HG03558 (cell line): Measurements from ENCODE around the gene GALM.
"Not testable (repeated sequence)": the region's sequence is repeated elsewhere in the genome, so short reads cannot be mapped to it uniquely, and the experiment has no call there.

ENCODE experiments used
- ATAC-seq: cut with Tn5 transposase; IDR thresholded peaks from one replicate; pipeline ENCODE4 v1.9.1; 2021; ENCODE audit warnings: moderate number of reproducible peaks; ENCODE audit not compliant: unreplicated experiment; ENCODE audit errors: extremely low read depth

The GALM gene

DNA sequence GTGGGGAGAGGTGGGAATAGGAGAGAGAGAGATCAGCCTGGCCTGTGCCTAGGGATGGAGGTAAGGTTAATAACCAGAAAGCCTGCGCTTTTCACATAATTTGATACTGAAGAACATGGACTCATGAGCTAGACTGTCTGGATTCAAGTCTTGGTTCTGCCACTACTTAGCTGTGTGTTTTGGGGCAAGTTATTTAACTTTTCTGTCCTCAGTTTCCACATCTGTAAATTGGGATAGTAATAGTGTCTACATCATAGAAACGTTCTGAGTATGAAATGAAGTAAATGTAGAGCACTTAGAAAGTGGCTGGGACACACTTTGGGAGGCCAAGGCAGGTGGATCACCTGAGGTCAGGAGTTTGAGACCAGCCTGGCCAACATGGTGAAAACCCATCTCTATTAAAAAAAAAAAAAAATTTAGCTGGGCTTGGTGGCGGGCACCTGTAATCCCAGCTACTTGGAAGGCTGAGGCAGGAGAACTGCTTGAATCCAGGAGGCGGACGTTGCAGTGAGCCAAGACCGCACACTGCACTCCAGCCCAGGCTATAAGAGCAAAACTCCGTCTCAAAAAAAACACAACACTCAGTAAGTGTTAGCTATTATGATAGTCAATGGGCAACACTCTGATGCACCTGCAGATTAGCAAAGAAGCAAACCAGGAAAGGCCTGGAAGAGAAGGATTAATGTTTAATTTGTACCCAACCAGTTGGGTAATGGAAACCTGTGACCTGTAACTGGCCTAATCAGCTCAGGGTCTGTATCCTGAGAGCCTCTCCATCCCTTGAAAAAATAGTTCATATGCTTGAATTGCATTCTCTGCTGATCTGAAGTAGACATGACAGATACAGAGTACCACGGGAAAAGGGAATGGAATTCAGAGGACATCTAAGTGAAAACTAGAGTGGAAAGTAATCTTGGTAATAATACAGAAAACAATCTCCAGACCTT is 6.8 kb downstream of the GALM start:
- no peak for ATAC-seq

DNA sequence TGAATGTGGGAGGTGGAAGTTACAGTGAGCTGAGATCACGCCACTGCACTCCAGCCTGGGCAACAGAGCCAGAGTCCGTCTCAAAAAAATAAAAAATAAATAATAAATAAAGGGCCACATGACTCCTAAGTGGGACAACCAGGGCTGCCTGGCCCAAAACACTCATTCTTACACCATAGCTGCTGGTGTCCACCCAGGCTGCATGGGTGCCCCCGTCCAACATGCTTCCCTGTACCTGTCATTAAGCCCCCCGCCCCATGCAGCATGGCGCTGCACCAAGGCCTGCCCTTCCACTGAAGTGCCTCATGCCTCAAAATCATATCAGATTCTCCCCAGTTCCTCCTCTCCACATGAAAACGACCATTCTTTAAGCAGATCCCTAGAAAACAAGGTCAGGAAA is 10.8 kb downstream of the GALM start:
- ATAC-seq, result no peak

DNA sequence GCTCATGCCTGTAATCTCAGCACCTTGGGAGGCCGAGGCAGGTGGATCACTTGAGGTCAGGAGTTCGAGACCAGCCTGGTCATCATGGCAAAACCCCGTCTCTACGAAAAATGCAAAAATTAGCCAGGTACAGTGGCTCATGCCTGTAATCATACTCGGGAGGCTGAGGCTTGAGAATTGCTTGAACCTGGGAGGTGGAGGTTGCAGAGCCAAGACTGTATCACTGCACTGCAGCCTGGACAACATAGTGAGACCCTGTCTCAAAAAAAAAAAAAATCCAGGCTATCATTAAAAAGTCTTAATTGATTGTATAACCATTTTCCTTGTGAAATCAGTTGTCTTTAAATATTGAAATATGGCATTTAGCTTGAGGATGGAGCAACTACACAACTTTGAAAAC is 15.0 kb downstream of the GALM start:
- not testable (repeated sequence) for ATAC-seq

DNA sequence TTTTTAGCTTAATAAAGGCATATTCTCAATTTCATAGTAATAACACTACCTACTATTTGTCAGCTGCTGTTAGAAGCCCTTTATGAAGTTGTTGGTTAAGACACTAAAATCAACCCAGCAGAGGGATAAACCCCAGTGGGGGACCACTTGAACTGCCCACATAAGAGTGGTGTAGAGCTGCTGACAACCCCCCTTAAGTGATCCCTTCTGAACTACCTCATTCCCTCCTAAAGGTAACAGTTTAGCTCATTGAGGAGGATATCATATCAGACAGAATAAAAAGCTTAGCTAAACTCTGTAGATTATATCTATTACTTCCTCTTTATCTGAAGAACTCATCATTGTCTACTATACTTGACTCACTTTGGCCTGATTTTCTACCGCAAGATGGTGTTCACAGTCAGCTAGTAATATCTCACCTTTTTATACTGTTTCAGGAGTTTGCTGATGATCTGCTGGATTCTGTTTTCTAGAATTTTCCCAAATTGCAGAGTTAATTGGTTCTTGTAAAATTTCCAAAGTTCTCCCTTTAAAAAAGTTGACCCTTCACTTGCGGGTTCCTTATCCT is 16.2 kb downstream of the GALM start:
- no peak for ATAC-seq

DNA sequence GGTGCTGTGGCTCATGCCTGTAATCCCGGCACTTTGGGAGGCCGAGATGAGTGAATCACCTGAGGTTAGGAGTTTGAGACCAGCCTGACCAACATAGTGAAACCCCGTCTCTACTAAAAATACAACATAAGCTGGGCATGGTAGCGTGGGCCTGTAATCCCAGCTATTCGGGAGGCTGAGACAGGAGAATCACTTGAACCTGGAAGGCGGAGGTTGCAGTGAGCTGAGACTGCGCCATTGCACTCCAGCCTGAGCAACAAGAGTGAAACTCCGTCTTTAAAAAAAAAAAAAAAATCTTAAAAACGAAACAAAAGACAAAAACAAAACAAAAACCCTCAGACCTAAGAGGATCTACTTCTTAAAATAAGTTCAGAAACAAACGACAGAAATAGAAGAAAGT is 16.7 kb downstream of the GALM start:
- not testable (repeated sequence) for ATAC-seq

DNA sequence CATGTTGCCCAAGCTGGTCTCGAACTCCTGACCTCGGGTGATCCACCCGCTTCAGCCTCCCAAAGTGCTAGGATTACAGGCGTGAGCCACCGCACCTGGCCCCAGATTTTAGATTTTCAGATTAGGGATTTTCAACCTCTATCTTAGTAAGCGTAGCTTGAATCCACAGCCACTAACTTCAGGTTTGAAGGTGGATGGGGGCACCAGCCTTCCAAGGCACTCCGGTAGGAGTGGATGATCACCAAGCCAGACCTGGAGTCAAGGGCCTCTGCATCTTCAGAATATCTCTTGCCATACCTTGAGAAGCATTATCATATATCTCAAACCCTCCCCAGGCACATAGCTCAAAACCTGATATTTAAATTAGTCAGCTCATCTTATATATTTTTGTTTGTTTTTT is 17.9 kb downstream of the GALM start:
- no peak for ATAC-seq

DNA sequence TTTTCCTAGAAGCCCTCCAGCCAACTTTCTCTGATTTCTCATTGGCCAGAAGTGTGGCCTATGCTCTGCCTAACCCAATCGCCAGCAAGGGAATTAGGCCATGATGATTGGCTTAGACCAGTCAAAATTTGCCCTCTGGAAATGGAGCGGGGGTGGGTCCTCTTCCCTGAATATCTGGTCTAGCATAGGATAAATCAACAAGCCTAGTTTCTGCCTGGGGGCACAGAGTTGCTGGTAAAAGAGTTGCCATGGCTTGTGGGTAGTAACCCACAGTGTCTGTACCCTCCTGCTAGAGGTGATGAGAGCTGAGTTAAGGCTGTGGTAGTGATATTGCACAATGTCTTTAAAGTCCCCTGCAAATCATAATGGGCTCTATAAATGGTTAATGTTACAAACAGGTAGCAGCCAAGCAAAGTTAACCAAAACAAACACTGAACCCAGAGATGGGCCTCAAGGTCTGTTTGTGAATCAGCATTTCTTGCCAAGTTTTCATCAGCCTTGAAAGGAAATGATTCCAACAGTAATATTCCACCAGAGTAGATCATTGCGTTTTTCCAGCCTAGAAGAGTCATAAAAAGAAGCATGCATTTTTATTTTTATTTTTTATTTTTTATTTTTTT is 19.3 kb downstream of the GALM start:
- no peak for ATAC-seq

DNA sequence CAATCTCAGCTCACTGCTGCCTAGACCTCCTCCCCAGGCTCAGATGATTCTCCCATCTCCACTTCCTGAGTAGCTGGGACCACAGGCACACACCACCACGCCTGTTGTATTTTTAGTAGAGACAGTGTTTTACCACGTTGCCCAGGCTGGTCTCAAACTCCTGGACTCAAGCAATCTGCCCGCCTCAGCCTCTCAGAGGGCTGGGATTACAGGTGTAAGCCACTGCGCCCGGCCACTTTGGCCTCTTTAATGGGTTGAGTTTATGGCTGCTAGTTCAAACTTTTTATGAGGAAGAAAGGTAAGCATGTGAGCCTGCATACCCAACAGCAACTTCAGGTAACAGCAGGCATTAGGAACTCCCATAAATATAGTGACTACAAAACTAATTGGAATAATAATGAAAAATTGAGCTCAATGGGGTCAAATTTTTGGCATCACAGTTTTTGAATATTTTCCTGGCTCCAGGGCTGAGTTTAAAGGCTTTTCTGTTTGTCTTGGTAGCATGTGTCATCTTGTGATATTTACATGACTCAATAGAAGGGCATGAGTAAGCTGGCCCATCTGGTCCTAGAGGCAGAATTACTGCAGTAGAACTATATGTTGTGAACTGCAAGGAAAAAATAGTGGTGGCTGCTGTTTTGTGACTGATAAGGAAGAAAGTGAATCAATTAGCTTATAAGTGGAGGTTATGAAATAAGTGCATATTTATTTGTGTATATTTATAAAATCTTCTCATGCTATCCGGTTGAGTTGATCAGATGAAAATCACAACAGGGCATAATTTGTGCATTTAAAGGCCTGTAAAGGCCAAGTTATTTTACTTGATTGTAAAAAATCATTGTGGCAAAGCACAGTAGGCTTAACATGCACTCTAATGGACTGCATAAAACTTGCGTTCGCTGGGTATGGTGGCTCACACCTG is 24.8 kb downstream of the GALM start:
- no peak for ATAC-seq

DNA sequence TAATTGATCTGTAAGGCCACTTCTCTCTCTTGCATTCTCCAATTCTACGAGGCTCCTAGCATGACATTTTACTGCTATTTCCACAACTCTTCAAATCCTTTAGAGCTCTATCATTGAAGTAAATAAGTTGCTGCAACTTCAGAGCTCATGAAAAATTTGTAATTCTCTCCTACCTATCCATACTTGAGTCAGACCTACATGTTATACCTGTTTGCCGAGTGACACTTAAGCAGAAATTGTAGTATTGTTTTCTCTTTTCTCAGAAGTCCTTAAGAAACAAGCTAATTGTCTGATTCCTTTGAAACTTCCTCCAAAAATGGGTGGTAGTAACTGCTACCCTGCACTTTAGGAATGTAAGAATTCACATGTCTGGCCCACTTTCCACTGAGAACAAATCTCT is 26.1 kb downstream of the GALM start:
- no peak for ATAC-seq

DNA sequence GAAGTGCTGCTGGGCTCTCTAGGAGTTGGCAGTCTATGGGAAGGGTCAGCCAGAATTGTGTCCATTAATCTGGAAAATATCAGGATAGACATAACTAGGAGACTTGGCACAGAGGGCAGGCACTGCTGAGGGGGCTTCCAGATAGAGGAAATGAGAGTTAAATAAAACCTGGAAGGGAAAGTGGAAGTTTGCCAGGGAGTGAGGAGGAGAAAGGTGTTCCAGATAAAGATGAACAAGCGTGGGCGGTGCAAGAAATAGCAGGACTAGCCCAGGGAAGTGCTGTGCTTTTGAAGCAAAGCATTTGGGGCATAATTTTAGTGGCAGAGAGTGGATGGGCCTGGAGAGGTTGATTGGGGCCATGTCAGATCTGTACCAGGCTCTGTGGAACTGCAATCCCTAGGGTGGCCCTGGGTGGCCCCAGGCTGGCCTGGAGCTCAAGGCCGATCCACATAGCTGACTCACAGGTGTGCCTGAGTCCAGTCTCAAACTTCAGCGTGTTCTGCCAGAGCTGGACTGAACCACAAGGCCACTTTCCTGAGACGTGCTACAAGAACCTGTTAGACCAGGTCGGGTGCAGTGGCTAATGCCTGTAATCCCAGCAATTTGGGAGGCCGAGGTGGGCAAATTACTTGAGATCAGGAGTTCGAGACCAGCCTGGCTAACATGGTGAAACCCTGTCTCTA is 26.9 kb downstream of the GALM start:
- ATAC-seq, result no peak

DNA sequence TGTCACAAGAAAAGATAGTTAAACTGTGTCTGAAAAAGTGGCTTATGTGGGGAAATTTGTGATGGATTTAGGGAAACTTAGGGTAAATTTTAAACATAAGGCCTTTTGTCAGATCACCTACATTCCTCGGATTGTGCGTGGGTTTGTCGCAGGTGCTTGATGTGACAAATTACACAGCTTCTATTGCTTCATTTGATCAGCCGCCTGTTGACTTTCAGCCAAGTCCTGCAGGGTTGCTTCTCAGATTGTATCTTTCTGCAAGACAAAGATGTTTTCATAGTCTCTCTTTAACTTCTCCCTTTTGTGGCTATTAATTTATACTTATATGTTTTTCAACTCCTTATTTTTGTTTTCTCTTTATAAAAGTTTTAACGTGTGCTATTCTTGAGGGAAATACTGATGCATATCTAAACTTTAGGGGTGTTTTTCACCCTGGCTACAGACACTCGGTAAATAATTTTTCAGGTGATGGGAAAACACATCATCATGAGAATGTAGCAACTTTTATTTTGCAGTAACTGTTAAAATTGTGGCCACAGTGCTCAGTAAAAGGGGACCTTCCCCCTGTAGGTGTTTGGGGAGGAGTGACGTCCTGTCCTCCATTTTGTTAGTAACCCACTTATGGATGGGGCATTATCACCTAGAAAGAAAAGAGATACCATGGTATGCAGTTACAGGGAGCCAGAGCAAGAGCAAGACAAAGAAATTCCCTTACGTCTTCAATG is 31.4 kb downstream of the GALM start:
- no peak for ATAC-seq

DNA sequence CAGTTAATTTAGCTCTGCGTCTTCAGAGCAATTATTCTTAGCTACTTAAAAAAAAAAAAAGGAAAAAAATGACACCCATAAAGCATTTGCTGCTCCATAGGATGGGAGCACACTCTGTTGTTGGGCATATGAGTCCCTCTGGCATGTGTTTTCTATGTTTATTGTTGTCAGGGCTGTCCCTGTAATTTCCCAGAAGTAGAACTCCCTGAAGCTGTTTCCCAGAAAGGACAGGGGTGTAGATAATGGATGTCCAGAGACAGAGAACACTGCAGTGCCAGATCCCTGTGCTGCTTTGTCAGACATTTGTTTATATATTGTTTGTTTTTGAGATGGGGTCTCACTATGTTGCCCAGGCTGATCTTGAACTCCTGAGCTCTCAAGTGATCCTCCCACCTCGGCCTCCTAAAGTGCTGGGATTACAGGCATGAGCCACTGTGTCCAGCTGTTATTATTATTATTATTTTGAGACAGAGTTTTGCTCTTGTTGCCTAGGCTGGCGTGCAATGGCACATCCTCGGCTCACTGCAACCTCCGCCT is 32.6 kb downstream of the GALM start:
- ATAC-seq, result no peak

DNA sequence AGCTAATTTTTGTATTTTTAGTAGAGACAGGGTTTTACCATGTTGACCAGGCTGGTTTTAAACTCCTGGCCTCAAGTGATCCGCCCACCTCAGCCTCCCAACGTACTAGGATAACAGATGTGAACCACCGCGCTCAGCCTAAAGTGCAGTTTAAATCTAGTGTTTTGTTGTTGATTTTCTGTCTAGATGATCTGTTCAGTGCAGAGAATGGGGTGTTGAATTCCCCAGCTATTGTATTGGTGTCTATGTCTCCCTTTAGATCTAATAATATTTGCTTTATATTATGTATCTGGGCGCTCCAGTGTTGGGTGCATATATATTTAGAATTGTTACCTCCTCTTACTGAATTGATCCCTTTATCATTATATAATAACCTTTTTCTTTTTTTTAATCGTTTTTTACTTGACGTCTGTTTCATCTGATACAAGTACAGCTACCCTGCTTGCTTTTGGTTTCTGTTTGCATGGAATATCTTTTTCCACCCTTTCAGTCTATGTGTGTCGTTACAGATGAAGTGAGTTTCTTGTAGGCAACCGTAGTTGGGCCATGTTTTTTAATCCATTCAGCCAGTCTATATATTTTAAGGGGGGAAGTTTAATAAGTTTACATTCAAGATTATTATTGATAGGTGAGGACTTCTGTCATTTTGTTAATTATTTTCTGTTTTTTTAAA is 34.3 kb downstream of the GALM start:
- no peak for ATAC-seq

DNA sequence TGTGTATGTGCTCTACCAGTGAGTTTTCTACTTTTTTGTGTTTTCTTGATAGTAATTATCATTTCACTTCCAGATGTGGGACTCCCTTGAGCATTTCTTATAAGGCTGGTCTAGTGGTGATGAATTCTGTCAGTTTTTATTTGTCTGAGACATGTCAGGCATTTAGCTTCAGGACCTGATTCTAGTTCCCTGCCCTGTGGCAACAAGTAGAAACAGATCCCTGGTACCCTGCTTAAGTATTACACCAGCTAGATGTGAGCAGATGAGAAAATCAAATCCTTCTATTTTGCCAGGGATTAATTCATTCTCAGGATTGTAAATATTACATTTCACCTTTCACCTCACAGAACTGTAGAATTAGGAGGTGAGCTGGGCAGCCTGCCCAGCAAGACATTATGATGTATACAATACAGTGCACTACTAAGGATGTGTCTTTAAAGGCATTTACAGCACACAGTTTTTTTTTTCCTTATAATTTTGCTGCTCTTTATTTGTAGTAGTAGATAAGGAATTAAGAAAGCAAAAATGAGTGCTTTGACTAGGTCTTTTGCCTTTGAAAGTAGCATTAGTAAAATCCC is 35.1 kb downstream of the GALM start:
- no peak for ATAC-seq

DNA sequence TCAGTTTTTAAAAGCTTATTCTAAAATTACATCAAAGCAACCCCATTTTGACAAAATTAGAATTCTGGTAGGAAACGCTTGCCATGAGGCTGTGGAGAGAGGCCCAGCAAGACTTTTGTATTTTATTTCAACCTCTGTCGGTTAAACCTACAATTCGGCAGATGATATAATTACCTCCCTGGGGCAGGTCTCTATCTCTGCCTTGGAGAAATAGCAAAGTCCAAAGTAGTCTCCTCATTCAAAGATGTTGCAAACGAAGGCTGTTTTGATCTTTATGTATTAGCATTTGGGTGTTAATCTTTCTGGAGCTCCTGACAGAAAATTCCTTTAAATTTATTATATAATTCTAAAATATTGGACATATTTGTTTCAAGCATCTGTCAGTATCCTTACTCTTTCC is 35.6 kb downstream of the GALM start:
- ATAC-seq, result no peak

DNA sequence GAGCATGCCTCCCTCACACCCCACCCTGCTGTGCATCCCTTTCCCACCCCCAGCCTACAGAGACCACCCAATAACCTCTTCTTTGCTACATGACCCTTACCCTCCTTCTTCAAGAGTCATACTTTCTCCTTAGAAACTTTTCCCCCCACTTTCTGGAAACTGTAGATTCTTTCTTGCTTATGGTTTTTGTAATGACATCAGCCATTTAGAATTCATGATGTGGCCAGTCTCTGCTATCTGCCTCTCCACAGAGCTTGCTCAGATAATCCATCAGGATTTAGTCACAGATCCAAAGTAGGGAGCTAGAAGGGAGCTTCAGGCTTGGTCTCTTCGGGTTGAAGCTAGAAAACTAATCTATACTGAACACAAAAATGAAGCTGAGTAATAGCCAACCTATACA is 36.5 kb downstream of the GALM start:
- ATAC-seq, result no peak

DNA sequence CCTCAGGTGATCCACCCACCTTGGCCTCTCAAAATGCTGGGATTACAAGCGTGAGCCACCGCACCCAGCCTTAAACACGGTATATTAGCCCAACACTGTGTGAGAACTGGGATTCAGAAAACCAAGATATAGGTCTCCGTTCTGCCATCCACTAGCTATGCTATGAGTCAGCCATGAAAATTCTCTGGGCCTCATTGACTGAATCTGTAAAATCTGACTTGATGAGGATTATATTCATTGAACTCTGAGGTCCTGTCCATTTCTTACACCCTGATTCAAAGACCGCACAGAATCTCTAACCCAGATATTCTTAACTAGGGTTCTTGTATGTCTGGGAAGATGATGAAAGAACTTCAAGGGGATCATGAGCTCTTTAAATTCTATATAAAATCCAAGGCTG is 37.4 kb downstream of the GALM start:
- not testable (repeated sequence) for ATAC-seq

DNA sequence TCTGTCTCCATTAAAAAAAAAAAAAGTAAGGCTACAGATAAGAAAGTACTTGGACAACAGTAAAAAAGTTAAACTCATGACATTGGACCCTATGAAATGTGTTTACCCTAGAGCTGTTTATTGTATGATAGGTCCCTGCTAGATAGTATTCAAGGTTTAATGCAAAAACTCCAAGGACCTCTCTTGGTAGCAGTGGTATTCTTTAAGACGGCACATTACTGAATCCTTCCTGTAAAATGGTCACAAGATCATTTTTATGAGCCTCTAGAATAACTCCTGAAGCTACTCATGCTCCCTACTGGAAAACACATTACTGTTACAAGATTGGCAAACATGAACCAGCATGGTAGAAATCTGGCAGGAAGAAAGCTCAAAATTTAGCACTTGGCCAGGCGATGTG is 38.8 kb downstream of the GALM start:
- no peak for ATAC-seq
